ENCODE results near the gene PSMA2.

- no peak for TF ChIP-seq MAX (IDR thresholded peaks at IDR 0.05)
- no peak for TF ChIP-seq ZBTB33 (IDR thresholded peaks at IDR 0.05)
- no peak for TF ChIP-seq ATF3 (IDR thresholded peaks at IDR 0.05)
- no peak for TF ChIP-seq CTCF (IDR thresholded peaks at IDR 0.05; ENCODE audit: low read depth, low read length, missing input control)
- no peak for TF ChIP-seq FOXA1 (IDR thresholded peaks at IDR 0.05)
- TF ChIP-seq YY1 (IDR thresholded peaks at IDR 0.05) = no peak
- no peak for TF ChIP-seq SP1 (IDR thresholded peaks at IDR 0.05)
- TF ChIP-seq REST (IDR thresholded peaks at IDR 0.05) = no peak
- no peak for TF ChIP-seq RAD21 (IDR thresholded peaks at IDR 0.05)
- TF ChIP-seq RXRA (IDR thresholded peaks at IDR 0.05) = no peak
- TF ChIP-seq TAF1 (conservative IDR thresholded peaks at IDR 0.05) = no peak
- TF ChIP-seq HNF4G (IDR thresholded peaks at IDR 0.05) = no peak
- TF ChIP-seq JUND (IDR thresholded peaks at IDR 0.05) = no peak
Measured at GRCh38 chr7:42893346-42894240, 38.4 kb downstream of the PSMA2 start.
